ENCODE data around the gene NUDT1.

NUDT1 gene

GRCh38 chr7:2199956-2200583, 42.0 kb upstream of the NUDT1 start:
- Histone ChIP-seq H3K36me3 (ENCODE audit: control insufficient read depth, insufficient read depth, low read length) (peaks cover 30% of the 10 kb centered on the region), H3K27me3 (replicated peaks; ENCODE audit: control insufficient read depth, insufficient read depth, low read length) (no peaks in the 10 kb centered on the region), H3K4me3 (replicated peaks; ENCODE audit: low read depth, low read length) (no peak overlapping the region)
- no peak for TF ChIP-seq CTCF (IDR thresholded peaks at IDR 0.05; ENCODE audit: insufficient read depth, low read length, poor library complexity, severe bottlenecking)
- DNase-seq (ENCODE audit: extremely low read depth, insufficient read length): no peak

- Histone ChIP-seq H3K27me3 (replicated peaks; ENCODE audit: control insufficient read depth, insufficient read depth, low read length) (no peaks in the 10 kb centered on the region), H3K36me3 (ENCODE audit: control insufficient read depth, insufficient read depth, low read length) (peaks cover 29% of the 10 kb centered on the region), H3K4me3 (replicated peaks; ENCODE audit: low read depth, low read length) (no peak overlapping the region)
- no peak for TF ChIP-seq CTCF (IDR thresholded peaks at IDR 0.05; ENCODE audit: insufficient read depth, low read length, poor library complexity, severe bottlenecking)
- no peak for DNase-seq (ENCODE audit: extremely low read depth, insufficient read length)
These were observed 41.4 kb upstream of the NUDT1 start for GRCh38 chr7:2200584-2200980.

GRCh38 chr7:2201128-2201527, 40.9 kb upstream of the NUDT1 start:
- DNase-seq (ENCODE audit: extremely low read depth, insufficient read length): no peak
- H3K36me3 ChIP-seq (ENCODE audit: control insufficient read depth, insufficient read depth, low read length): peaks cover 26% of the 10 kb centered on the region
- H3K4me3 ChIP-seq (replicated peaks; ENCODE audit: low read depth, low read length): no peak overlapping the region
- no peak for TF ChIP-seq CTCF (IDR thresholded peaks at IDR 0.05; ENCODE audit: insufficient read depth, low read length, poor library complexity, severe bottlenecking)
- no peaks in the 10 kb centered on the region for H3K27me3 ChIP-seq (replicated peaks; ENCODE audit: control insufficient read depth, insufficient read depth, low read length)

- H3K4me3 ChIP-seq (replicated peaks; ENCODE audit: low read depth, low read length): no peak overlapping the region
- peaks cover 24% of the 10 kb centered on the region for H3K36me3 ChIP-seq (ENCODE audit: control insufficient read depth, insufficient read depth, low read length)
These were observed 40.2 kb upstream of the NUDT1 start for GRCh38 chr7:2201686-2202360.

GRCh38 chr7:2202361-2202761, 39.7 kb upstream of the NUDT1 start:
- Histone ChIP-seq H3K36me3 (ENCODE audit: control insufficient read depth, insufficient read depth, low read length) (peaks cover 23% of the 10 kb centered on the region), H3K4me3 (replicated peaks; ENCODE audit: low read depth, low read length) (no peak overlapping the region), H3K27me3 (replicated peaks; ENCODE audit: control insufficient read depth, insufficient read depth, low read length) (no peaks in the 10 kb centered on the region)
- no peak for DNase-seq (ENCODE audit: extremely low read depth, insufficient read length)
- TF ChIP-seq CTCF (IDR thresholded peaks at IDR 0.05; ENCODE audit: insufficient read depth, low read length, poor library complexity, severe bottlenecking): no peak

More at GRCh38 chr7:2201686-2202360, 40.2 kb upstream of the NUDT1 start:
- H3K27me3 ChIP-seq (replicated peaks; ENCODE audit: control insufficient read depth, insufficient read depth, low read length): no peaks in the 10 kb centered on the region
- DNase-seq (ENCODE audit: extremely low read depth, insufficient read length): no peak
- TF ChIP-seq CTCF (IDR thresholded peaks at IDR 0.05; ENCODE audit: insufficient read depth, low read length, poor library complexity, severe bottlenecking): no peak
